GM21528 (cell line): ENCODE measurements around the gene OR52H1.
"Not testable (repeated sequence)": the region's sequence is repeated elsewhere in the genome, so short reads cannot be mapped to it uniquely, and the experiment has no call there.

Source experiments
- ATAC-seq: cut with Tn5 transposase; IDR thresholded peaks from one replicate; pipeline ENCODE4 v1.9.1; 2021; ENCODE audit warnings: mild to moderate bottlenecking, moderate library complexity; ENCODE audit not compliant: unreplicated experiment, low FRiP score

OR52H1 gene

GRCh38 chr11:5548440-5548839 is at the start of gene OR52H1:
Gene OR52H1 (minus strand): TSS chr11:5548540. CDS start chr11:5545505, 3,035 bp downstream.
- no peak for ATAC-seq

GRCh38 chr11:5597953-5598352 is 49.6 kb upstream of the OR52H1 start:
- ATAC-seq: no peak

- peak; percentile 53 for ATAC-seq
These were observed 48.4 kb upstream of the OR52H1 start, which contains the start of gene TRIM6 for GRCh38 chr11:5596607-5597201. Gene TRIM6 (plus strand): TSS chr11:5596637. CDS start chr11:5596898, 261 bp downstream.

DNA sequence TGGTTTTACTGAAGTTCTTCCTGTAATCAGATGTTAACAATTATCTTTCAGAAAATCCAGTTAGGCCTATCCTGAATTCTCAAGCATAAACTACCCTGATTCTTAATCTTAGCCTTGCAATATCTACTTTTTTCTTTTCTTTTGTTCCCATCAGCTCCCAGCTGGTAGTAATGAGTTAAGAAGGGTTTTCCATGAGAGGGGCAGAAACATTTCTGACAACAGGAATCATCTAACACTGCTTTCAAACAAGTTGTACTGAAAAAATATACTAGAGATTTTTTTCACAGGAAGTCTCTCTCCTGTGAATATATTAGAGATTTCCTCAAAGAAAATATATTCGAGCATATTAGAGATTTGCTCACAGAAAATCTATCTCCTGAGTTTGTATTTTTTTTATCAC is 44.8 kb upstream of the OR52H1 start:
- ATAC-seq: no peak

DNA sequence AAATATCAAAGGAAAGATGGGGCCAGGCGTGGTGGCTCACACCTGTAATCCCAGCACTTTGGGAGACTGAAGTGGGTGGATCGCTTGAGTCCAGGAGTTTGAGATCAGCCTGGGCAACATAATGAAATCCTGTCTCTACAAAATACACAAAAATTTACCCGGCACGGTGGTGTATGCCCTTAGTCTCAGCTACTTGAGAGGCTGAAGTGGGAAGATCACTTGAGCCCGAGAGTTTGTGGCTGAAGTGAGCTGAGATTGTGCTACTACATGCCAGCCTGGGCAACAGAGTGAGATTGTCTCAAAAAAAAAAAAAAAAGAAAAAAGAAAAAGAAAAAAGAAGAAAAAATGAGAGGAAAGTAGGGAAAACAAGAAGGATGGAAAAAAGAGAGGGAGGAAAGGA is 44.3 kb upstream of the OR52H1 start:
- ATAC-seq: no peak

DNA sequence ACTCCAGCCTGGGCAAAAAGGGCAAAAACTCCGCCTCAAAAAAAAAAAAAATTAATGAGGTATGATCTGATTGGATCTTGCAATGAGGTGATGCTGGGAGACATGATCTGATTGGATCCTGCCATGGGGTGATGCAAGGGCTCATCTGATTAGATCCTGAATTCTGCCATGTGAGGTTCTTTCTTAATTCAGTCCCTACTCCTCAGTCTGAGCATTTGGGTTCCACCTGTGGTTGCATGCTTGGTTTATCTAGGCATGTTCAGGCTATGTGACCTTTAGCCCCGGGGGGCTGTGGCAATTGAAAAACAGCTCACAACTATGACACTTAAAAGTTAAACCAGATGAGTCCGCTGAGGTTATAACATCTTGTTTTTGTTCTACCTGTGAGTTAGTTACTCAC is 43.3 kb upstream of the OR52H1 start:
- no peak for ATAC-seq

- ATAC-seq: not testable (repeated sequence)
These were observed 41.6 kb upstream of the OR52H1 start for GRCh38 chr11:5589906-5590305.

GRCh38 chr11:5584458-5584857 is 36.1 kb upstream of the OR52H1 start:
- ATAC-seq: not testable (repeated sequence)

DNA sequence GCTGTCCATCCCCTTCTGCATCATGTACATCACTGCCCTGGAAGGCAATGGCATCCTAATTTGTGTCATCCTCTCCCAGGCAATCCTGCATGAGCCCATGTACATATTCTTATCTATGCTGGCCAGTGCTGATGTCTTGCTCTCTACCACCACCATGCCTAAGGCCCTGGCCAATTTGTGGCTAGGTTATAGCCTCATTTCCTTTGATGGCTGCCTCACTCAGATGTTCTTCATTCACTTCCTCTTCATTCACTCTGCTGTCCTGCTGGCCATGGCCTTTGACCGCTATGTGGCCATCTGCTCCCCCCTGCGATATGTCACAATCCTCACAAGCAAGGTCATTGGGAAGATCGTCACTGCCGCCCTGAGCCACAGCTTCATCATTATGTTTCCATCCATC is 32.7 kb upstream of the OR52H1 start:
- ATAC-seq: no peak

DNA sequence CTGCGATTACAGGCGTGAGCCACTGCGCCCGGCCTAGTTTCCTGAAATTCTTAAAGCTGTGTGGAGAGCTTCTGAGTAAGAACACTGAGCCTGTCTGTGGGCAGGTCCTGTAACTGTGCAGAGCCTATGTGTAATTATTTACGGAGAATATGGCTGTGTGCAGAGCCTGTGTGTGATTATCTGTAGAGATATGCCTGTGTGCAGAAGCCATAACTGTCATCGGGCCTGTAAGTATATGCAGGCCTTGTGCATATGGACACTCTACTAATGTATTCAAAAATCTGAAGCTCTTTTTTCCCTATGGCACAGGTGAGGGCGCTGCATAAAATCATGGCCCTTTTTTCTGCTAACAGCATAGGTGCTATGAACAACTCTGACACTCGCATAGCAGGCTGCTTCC is 32.2 kb upstream of the OR52H1 start, which contains the start of gene OR52B6:
Gene OR52B6 (plus strand): TSS at position 301 of the 400 bp plus-strand sequence. CDS start 0 bp downstream, at position 301.
- ATAC-seq: no peak

DNA sequence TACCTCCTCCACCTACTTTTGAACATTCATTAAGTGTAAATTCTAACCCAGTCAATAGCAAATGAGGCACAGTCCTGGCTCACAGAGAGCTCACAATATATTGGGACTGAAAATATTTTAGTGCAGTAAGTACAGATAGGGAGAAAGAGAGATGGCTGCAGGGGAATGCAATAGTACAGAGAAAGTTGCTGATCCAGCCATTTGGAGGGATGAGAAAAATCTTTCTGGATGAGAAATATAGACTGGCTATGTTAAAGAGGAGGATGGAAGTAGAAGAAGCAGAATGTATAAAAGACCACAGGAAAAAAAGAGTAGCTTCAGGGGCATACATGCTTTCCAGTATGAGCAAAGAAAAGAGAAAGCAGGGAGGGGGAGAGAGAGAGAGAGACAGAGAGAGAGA is 28.8 kb upstream of the OR52H1 start:
- ATAC-seq: no peak

GRCh38 chr11:5575152-5575551 is 26.8 kb upstream of the OR52H1 start:
- no peak for ATAC-seq

DNA sequence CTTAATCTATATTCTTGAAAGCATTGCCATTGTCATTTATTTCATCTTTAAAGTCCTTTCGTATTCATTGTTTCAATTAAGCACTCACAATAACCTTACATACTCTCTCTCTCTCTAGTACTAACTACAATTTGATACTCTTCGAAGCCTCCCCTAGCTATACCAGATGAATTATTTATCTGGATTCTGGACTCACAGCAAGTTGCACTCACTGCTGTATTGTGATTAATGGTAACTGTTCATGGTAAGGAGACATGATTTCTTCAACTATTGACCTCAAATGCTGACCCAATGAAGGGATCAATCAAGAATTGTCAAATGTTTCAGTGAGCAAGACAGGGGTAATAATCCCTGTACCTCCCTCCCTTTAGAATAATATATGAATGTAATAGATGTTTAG is 26.3 kb upstream of the OR52H1 start:
- no peak for ATAC-seq

DNA sequence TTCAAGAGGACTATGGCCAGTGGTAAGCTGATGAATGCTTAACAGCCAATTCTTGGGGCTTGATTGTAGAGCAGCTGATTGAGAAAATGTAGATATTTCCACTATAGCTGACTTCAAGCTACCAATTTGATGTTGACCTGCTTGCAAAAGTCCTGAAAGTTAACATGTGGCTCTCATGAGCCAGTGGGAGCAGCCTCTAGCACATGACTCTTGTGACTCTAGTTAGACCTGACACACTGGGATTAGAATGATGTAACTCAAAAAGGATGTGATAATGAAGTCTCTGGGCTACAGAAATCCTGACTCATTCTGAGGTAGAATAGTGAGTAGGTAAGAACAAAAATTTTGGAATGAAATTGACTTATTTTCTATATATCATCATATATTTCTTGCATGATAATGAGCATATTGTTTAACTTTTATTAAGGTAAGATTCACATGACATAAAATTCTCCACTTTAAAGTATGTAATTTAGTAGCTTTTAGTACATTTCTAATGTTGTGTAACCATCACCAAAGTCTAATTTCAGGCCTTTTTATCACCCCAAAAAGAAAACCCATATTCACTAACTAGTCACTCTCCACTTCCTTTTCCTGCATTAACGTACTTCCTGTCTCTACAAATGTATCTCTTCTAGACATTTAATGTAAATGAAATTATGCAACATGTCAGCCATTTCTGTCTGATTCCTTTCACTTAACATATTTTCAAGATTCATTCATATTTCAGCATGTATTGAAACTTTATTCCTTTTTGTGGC is 16.1 kb upstream of the OR52H1 start:
- no peak for ATAC-seq

DNA sequence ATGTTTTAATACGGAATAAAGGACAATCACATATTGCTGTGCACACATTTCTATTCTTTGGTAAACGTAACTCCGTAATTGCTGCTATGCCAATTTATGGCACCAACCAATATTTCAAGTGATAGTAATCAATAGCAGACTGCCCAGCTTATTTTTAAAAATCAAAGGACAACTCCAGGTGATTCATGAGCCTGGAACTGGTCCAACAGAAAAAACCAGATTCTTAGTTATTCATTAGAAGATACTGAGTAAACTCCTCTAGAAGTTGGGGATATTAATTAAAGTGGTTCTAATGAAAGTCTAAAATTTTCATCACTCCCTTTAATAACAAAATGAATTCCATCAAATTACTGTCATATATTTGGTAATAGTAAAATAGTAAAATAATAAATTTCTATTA is 9.4 kb upstream of the OR52H1 start:
- no peak for ATAC-seq

DNA sequence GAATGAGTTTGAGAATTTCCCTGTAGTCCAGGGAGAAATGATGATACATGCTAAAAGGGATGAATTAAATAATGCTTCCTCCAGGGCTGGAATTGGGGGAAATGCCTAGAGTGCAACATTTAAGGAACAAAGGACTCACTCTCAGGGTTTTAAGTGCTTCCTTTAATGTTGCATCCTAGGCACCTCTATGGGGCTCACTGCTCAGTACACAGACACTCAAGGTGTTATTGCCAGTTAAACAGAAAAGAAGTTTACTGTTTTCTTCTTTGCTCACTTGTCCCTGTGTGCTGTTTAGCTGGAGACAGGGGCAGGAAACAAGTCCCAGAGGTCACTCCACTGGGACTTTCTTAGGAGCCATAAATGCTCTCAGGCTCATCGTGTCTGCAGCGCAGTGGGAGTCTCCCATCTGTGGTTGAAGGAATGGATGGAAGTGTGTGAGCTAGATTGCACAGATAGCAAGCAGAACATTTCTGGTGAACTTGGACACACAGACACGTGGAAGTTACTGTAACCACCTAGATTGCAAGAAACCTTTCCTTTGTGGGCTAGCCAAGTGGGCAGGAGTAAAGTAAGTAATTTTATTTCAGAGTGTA is 8.4 kb upstream of the OR52H1 start:
- ATAC-seq: no peak

- no peak for ATAC-seq
These were observed 5.0 kb upstream of the OR52H1 start for GRCh38 chr11:5553343-5553742.

DNA sequence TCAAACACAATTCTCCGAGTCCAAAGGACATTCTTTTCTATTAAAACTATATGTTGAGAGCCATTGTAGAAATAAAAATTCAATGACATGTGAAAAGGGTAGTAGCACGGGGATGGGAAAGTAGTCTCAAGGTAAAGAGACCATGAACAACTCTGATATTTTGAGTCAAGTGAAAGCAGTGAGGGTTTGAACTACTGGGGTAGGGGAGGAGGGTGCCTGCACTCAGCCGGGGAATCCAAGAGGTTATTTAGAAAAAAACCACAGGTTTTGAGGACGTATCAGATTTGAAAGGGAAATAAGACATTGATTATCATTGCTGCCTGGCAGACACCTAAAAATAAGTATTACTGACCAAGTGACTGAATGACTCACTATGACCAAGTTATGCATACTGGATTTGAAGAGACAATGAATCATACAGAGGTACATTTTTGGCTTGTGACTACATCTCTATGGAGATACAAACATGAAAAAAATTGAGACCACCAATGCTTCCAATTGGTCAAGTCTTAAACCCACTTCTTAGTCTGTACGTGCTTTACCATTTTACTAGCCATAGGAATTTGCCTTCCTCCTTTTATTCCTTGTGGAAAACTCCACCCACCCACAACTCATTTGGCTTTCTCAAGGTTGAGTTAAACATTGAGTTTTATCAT is 2.2 kb upstream of the OR52H1 start:
- ATAC-seq: no peak

DNA sequence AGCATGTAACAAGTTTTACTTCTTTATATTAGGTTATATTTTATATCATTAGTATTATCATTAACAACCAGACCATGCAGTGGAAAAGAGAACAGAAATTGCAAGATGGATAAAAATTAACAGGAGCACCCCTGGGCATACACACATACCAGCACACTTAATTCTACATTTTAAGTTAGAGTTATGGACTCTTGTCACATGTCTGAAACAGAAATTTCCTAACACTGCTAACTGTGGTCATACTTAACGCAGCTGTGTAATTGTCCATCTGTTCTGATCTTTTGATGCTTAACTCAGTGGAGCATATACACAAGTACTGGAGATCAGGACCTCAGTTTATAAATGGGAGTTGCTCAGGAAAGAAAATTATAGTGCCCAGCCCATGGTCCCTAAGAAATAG is 358 bp downstream of the OR52H1 start:
- ATAC-seq: peak; percentile 84

DNA sequence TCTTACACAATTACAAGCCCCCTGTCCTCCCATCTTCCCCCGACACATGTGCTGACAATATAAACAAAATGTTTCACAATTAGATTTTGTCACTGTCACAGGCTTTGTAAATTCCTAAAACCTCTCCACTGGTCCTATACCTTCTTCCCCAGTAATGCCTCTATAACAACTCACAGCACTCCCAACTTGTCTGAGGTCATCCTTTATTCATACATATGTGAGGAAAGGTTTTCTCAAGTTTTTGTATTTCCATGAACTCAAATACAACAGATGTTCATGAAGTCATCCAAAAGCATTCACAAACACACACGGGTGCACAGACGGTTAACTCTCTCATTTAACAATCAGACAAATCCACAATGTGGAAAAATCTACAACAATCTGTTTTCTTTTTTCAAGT is 1.9 kb downstream of the OR52H1 start:
- no peak for ATAC-seq

- no peak for ATAC-seq
These were observed 6.9 kb downstream of the OR52H1 start for GRCh38 chr11:5541427-5541826.
